ENCODE results near the gene PPIP5K2.
"Not testable (repeated sequence)": the region's sequence is repeated elsewhere in the genome, so short reads cannot be mapped to it uniquely, and the experiment has no call there.

Gene PPIP5K2

DNA sequence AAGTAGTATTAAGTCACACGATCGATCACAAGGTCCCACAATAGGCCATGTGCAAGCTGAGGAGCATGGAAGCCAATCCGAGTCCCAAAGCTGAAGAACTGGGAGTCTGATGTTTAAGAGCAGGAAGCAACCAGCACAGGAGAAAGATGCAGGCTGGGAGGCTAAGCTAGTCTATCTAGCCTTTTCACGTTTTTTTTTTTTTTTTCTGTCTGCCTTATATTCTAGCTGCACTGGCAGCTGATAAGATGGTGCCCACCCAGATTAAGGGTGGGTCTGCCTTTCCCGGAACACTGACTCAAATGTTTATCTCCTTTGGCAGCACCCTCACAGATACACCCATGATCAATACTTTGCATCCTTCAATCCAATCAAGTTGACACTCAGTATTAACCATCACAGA is 6.5 kb downstream of the PPIP5K2 start:
- no peak for DNase-seq

DNA sequence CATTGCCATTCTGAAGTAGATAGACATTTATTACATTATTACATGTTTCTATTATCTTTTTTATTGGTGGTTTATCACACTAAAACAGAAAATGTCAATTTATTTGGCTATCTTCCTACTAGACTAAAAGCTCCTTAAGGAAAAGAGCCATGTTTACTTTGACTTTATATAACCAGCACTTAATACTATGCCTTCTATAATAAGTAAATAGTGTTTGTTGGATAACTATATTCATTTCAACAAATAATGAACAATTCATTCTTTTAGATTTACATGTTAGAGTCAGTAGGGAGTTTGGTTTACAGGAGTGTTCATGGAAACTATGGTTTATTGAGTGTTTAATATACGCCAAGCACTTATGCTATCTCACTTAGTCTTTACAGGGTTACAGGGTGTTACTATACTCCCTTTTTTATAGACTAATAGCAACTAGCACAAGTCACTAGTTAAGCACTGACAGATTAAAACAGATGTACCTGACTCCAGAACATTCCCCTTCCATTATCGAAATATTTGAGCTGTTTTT is 7.3 kb downstream of the PPIP5K2 start:
- DNase-seq: no peak

DNA sequence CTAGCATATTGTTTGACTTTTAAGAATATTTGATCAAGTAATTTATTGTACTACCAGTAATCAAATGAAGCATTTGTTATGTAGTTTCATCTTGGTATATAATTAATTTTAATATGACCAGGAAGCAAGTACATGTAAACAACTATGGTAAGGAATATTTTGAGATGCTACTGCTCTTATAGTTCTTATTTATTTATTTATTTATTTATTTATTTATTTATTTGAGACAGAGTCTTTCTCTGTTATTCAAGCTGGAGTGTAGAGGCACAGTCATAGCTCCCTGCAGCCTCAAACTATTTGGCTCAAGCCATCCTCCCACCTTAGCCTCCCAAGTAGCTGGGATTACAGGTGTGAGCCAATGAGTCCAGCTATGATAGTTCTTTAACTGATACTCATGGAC is 8.1 kb downstream of the PPIP5K2 start:
- DNase-seq: no peak

DNA sequence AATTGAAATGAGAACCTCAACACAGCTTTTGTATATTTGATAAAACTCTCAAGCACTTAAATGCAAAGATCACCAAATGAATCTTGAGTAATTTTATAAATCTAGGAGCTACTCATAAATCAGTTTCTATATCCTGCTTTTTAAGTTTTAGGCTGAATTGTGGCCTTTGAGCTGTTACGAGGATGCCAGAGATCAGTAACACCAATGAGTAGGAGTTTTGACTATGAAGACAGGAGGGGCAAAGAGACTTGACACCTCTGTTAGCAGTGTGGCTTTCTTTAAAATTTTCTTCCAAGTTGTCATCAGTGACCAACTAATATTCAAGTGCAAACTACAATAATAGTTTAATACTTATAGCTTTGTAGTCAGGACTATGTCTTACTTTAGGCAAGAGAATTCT is 12.6 kb downstream of the PPIP5K2 start:
- no peak for DNase-seq

DNA sequence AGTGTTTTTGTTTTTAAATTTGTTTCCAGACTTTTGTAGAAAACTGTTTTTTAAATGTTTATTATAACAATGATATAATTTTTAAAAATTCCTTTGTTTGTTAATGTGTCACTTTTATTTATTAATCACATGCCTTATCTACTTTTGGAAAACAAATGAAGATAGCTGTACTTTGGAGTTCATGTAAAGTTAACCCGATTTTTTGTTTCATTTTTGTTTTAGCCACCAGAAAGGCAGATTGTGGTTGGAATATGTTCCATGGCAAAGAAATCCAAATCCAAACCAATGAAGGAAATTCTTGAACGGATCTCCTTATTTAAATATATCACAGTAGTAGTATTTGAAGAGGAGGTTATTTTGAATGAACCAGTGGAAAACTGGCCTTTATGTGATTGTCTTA is 13.1 kb downstream of the PPIP5K2 start:
- no peak for DNase-seq

DNA sequence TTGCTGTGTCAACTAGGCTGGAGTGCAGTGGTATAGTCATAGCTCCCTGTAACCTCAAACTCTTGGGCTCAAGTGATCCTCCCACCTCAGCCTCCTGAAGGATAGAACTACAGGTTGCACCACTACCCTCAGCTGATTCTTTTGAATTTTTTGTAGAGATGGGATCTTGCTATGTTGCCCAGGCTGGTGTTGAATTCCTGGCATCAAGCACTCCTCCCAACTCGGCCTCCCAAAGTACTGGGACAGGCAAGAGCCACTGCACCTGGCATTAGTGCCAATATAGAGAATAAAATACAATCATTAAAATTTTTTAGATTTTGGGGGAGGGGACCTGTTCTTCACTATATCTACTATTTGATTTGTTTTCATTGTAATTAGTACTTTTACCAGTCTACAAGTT is 15.4 kb downstream of the PPIP5K2 start:
- no peak for DNase-seq

DNA sequence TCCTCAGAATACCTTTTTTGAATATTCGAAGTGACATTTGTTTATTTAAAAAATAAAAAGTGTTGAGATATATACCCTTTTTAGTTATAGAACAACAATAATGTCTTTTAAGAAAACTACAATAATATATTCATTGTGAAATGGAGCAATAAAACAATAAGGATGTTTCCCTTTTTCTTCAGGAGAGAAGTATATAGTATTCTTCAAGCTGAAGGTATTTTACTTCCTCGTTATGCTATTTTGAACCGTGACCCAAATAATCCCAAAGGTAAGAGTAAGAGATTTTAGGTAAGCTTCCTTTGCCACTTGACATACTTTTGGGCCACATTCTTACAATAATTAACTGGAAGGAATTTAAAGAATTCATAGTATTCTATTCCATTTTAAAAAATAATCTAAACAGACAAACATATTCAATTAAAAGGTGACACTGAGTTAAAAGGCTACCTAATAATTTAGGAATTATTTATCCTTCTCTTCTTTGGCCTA is 18.1 kb downstream of the PPIP5K2 start:
- no peak for DNase-seq

DNA sequence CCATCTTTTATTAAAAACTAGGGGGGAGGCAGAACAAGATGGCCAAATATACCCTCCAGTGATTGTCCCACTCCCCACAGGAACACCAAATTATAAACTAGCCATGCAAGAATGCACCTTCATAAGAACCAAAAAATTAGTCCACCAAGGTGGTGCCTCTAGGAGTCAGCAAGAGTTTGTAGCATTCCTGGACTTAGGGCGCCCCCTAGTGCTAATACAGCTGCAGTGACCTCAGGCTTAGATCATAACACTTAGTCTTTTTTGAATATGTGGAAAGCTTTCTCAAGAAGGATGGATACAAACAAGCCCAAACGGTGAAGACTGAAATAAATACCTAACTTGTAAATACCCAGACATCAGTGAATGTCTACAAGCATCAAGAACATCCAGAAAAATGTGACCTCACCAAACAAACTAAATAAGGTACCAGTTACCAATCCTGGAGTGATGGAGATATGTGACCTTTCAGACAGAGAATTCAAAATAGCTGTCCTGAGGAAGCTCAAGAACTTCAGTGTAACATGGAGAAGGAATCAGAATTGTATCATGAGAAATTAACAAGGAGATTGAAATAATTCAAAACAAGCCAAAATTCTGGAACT is 19.3 kb downstream of the PPIP5K2 start:
- DNase-seq: peak; percentile 62

DNA sequence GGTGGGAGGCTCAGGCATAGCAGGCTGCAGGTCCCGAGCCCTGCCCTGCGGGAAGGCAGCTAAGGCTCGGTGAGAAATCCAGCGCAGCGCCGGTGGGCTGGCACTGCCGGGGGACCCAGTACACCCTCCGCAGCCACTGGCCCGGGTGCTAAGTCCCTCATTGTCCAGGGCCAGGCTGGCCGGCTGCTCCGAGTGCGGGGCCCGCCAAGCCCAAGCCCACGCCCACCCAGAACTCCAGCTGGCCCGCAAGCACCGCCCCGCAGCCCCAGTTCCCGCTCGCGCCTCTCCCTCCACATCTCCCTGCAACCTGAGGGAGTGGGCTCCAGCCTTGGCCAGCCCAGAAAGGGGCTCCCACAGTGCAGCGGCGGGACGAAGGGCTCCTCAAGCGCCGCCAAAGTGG is 22.0 kb downstream of the PPIP5K2 start:
- DNase-seq: not testable (repeated sequence)

DNA sequence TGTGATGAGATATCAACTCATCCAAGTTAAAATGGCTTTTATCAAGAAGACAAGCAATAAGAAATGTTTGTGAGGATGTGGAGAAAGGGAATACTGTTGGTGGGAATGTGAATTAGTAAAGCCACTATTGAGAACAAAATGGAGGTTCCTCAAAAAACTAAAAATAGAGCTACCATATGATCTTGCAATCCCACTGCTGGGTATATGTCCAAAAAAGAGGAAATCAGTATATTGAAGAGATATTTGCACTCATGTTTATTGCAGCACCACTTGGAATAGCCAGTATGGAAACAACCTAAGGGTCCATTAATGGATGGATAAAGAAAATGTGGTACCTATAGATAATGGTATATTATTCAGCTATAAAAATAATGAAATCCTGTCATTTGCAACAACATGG is 25.1 kb downstream of the PPIP5K2 start:
- no peak for DNase-seq

DNA sequence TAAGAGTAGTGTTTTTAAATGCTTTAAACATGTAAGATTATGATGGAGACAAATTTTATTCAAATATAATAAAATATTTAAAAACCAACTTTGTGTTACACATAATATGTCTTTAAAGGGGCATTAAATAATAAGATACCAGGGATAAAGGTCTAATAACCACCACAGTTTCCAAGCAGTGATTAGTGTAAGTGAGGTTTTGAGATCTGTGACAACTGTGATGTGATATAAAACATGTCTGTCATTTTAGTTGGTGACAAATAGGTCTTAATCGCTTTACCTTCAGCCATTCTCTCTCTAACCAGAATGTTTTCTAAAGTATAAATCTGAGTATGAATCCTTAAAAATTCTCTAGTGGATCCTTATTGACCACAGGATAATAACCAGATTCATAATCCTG is 28.1 kb downstream of the PPIP5K2 start:
- no peak for DNase-seq

DNA sequence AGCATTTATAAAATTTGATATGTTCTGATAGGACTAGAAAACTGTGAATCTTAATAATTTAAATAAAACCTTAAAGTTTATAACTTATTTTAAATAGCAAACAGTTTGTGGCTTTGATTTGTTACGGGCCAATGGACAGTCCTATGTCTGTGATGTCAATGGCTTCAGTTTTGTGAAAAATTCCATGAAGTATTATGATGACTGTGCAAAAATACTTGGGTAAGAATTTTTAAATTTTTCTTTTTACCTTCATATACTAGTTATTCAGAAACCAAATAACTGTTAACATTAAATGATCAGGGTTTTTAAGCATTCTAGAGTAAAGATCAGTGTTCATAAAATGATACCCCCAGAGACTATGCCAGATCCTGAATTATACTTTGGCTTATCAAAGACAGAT is 31.1 kb downstream of the PPIP5K2 start:
- DNase-seq: no peak

DNA sequence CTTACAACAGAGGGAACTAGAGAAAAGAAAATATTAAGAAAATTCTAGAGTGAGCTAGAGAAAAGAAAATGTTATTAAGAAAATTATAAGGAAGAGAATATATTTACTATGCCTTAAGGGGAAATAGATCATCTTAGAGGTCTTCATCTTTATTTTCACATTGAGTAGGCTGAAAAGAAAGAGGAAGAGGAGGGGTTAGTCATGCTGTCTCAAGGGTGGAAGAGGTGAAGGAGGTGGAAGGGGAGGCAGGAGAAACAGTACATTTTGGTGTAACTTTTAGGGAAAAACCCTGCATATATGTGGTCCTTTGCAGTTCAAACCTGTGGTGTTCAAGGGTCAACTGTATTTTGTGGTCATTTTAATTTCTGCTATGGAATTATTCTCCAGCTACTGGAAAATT is 46.6 kb downstream of the PPIP5K2 start:
- no peak for DNase-seq

DNA sequence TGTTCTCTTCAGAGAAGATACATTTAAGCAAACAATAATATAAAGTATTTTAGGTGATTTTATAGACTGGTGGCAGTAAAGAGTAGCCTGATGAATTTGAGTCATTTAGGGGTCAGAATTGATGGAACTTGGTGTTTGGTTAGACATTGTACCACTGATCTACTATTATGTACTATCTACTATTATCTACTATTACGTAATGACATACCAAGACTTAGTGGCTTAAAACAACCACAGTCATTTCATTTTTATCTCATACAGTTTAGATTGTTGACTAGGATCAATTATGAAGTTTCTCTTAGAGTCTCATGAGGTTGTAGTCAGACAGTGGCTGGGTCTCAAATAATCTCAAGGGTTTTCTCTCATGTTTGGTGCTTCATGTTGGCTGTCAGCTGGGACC is 54.0 kb downstream of the PPIP5K2 start:
- no peak for DNase-seq

DNA sequence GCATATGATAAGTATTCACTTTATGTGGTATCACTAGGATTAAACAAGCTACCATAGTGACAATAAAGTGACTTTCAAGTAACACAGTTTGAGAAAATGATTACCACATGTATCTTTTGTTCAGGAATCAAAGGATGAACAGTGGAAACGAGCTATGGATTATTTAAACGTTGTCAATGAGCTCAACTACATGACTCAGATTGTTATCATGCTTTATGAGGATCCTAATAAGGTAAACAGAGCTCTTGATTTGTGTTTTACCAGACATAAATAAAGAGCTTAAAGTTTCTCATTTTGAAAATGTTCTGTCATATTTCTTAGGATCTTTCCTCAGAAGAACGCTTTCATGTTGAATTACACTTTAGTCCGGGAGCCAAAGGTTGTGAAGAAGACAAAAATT is 57.4 kb downstream of the PPIP5K2 start:
- DNase-seq: no peak

DNA sequence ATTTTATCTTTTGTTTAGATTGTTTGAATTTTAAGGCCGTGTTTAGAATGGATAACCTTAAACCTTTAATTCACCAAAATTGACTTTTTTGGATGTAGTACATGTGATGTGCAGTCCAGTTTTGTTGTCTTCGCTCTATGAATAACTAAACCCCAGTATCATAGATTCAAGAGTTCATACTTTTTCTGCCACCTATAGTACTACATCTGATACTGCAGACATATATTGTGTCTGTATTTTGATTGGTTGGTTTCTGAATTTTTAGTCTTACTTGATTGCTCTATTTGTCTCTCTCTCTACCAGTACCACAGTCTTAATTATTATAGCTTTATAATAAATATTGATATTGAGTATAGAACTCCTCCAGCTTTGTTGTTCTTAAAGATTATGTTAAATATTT is 58.1 kb downstream of the PPIP5K2 start:
- DNase-seq: no peak

DNA sequence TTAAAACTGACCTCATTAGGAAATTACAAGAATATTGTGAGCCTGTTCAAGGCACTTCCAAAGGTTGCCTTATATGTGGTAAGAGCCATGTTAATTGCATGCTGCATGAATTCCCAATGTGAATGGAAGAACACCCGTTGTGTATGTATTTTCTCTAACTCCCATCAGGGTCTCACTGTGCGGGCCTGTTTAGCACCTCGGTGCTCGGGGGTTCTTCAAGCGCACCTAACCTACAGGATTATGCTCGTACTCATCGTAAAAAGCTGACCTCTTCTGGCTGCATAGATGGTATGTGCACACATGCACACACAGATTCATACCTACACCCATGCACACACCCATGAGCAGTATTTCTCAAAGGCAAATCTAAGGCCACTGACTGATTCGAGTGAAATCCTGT is 66.1 kb downstream of the PPIP5K2 start:
- DNase-seq: no peak

DNA sequence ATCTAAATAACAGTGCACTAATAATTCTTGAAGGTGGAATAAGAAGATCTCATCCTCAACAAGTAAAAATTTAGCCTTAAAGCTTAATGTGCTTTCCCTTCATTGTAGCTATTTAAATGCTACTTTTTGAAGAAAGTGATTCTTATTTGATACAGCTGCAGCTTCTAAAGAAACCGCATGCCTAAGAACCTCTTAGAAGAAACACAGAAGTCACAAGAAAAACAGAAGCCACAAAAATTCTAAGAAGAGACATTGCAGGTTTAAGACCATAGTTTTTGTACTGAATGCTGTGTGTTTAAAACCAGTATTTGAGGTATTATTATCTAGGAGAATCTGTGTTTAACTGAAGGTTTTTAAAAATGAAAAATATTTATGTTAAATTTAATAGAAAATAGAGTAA is 68.3 kb downstream of the PPIP5K2 start:
- no peak for DNase-seq

DNA sequence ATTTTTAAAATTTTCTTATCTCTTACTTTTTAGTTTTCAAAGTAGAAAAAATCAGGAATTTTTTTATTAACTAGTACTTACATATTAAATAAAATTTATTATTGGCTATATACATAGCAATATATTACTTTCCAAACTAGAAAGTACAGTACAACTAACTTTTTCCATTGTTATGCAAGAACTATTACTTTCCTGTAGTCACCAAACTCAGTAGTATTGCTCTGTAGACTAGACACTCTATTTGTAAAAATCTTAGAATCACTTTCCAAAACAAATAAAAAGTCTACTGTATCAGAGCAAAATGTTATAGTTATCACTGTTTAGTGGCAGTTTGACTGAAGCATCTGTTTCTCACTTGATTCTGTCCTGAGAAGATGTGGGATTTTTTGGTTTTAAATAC is 83.1 kb downstream of the PPIP5K2 start:
- DNase-seq: no peak

DNA sequence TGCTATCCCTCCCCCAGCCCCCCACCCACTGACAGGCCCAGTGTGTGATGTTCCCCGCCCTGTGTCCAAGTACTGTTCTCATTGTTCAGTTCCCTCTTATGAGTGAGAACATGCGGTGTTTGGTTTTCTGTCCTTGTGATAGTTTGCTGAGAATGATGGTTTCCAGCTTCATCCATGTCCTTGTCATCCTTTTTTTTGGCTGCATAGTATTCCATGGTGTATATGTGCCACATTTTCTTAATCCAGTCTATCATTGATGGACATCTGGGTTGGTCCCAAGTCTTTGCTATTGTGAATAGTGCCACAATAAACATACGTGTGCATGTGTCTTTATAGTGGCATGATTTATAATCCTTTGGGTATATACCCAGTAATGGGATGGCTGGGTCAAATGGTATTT is 84.9 kb downstream of the PPIP5K2 start:
- not testable (repeated sequence) for DNase-seq

DNA sequence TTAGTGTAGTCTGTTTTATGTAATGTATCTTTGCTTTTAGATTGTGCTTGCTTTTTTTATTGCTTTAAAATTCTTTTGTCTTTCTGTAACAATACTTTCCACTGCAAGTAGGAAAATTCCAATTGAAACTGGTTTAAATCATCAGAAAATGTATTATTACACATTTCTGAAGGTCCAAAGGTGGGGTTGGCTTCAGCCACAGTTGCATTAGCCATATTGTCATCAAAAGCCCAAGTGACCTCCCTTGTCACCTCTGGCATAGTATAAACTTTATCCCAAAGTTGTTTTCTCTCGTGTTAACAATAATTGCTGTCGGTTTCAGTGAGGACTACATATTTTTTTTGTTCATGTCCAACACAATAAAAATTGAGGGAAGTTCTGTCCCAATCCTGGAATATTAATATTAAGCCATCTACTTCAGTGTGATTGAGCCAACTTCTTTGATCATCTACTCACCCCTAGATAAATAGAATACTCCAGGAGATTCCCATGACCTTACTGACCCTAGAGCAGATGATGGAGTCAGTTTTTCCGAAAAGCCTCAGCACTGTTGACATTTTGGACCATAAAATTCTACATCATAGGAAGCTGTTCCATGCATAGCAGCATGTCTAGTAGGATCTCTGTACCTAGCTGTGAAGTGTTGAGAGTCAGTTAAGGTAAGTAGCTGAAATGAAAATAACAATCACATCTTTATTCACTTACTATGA is 86.0 kb downstream of the PPIP5K2 start:
- no peak for DNase-seq

DNA sequence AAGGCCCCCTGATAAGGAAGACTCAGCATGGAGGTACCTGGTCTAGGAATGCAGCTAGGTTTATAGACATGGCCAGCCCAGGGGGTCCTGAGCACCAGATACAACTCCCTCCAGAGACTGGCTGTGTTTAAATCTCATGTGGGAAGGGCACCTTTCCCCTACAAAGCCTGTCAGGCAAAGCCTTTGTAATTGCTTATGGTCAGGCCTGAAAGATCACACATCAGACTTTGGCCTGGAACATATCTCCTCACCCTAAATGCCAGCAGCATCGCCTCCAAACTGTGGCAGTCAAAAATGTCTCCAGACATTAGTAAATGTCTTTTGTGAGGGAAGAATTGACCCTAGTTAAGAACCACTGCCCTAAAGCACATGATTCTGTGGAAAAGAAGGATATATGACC is 86.9 kb downstream of the PPIP5K2 start:
- DNase-seq: no peak

DNA sequence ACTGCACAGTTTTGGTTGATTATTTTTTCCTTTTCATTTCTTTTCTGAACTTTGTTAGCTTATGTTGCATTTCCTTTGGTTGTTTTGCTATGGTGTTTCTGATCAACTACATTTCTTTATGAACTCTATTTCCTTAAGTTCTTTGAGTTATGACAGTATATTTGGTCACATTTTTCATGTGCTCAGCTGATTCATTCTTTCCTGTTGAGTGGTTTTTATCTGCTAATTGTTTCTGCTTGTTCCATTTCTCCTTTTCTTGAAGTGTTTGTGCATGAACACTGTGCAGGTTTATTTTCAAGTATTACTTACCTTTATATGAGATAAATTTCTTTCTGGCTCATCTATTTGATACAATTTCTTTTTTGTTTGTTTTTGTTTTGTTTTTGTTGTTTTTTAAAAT is 87.6 kb downstream of the PPIP5K2 start:
- no peak for DNase-seq

DNA sequence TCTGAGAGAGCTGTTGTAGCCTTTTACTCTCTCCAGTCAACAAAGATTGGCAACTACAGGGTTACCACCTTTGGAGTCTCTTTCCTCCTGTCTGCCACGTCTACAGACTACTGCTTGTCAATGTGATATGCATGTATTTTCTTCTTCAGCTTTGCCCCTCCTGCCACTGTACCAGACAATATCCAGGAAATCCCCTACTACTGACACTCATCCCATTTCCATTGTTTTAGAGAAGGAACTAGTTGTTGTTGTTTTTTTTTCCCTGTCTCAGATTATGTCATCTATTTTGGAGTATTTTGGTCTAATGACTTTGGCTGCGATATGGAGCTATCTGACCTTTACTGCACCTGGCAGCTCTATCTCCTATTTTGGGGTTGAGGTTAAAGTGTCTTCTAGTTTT is 88.4 kb downstream of the PPIP5K2 start:
- DNase-seq: no peak

DNA sequence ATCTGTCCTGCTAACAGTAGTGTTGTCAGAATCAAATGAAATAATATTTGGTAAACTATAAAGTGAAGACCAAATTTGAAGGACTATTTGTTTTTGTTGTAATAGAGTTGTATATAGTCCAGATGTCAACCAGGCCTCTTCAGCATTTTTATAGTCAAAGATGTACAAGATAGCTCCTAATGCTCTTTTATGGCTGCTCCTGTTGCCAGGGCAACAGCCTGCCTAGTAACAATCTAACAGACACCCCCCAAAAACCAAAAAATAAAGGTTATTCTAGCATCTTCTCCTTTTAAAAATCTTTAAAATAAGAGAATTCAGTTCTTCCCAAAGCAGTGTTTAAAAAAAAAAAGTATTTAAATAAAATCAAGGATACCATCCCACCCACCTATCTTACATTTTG is 89.0 kb downstream of the PPIP5K2 start:
- DNase-seq: no peak

Data from NCI-H345 (cell line).